Activated T-helper 17 cell treated with anti-CD3 and anti-CD28 coated beads, Interleukin-2, amount 50 U/mL, for 72 hours (primary cell): ENCODE data around the gene ADAMTS3. TPM values are rescaled to one million over a fixed set of nuclear protein-coding genes. Genes with fewer than 3 reads are reported as not detected.

Experiments used
- ATAC-seq: fragments of 150-1000 bp; cut with Tn5 transposase; replicated peaks from 2 replicates; pipeline ENCODE4 v1.10.0; 2021; ENCODE audit warnings: mild to moderate bottlenecking, moderate library complexity
- H3K27ac Mint-ChIP-seq: one replicate; pipeline ENCODE4 v1.8.0; 2022; ENCODE audit warnings: mixed read lengths
- H3K27me3 Mint-ChIP-seq: one replicate; pipeline ENCODE4 v1.8.0; 2022; ENCODE audit warnings: mixed read lengths
- H3K36me3 Mint-ChIP-seq: one replicate; pipeline ENCODE4 v1.8.0; 2022; ENCODE audit warnings: low read depth, mild to moderate bottlenecking, mixed read lengths
- H3K4me1 Mint-ChIP-seq: one replicate; pipeline ENCODE4 v1.8.0; 2022; ENCODE audit warnings: mixed read lengths
- H3K4me3 Mint-ChIP-seq: one replicate; pipeline ENCODE4 v1.8.0; 2022; ENCODE audit warnings: mild to moderate bottlenecking, mixed read lengths
- H3K9me3 Mint-ChIP-seq: one replicate; pipeline ENCODE4 v1.8.0; 2022; ENCODE audit warnings: mixed read lengths
- total RNA-seq, 2 donors: library from RNA; stranded (reverse); gene quantifications; one replicate each; pipeline ENCODE4 v1.2.3, GENCODE V29; 2022

ADAMTS3 gene
- total RNA-seq, 2 donors from 2014 or later = not detected

DNA sequence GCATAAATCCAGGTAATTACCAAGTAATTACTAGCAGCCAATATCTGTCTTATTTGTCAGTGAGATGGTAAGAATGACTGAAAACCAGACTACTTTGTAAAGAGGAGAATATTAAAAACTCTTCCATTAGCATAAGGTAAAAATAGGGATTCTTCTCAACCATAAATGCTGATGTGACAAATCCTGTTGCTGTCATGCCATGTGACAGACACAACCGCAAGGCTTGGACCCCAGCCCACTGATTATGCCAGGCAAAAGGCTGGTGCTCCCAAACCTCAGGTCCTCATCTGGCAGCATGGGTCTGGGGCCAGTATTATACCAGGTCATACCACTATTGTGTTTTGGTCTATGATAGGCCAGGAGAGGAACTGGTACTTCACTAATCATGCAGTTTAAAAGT, 181.1 kb downstream of the ADAMTS3 start:
- Mint-ChIP-seq H3K27me3 (no peaks in the 10 kb centered on the region), H3K36me3 (no peaks in the 10 kb centered on the region), H3K4me1 (no peaks in the 10 kb centered on the region), H3K4me3 (no peak overlapping the region), H3K27ac (no peak overlapping the region), H3K9me3 (no peaks in the 10 kb centered on the region)
- ATAC-seq = no peak

DNA sequence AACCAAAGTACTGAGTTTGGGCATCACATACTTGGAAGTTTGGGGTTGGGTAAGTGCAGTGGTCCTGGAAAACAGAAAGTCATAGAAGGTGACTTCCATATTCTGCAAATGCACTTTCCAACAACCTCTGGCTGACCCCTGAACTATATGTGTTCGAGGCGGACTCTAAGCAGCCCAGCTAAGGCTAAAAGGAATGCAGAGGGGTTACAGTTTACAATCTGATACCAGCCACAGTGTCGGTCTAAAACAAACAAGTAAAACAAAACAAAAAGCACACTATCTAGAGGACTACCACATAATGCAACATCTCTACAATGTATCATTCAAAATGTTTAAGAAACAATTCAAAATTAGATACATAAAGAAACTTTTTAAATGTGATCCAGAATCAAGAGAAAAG, 185.6 kb downstream of the ADAMTS3 start:
- ATAC-seq = no peak
- Mint-ChIP-seq H3K27me3 (no peaks in the 10 kb centered on the region), H3K36me3 (no peaks in the 10 kb centered on the region), H3K4me3 (no peak overlapping the region), H3K4me1 (no peaks in the 10 kb centered on the region), H3K27ac (no peak overlapping the region), H3K9me3 (no peaks in the 10 kb centered on the region)

- Mint-ChIP-seq H3K4me1 (no peaks in the 10 kb centered on the region), H3K36me3 (no peaks in the 10 kb centered on the region), H3K9me3 (no peaks in the 10 kb centered on the region), H3K27ac (no peak overlapping the region), H3K4me3 (no peak overlapping the region), H3K27me3 (no peaks in the 10 kb centered on the region)
- ATAC-seq = no peak
Observed at GRCh38 chr4:72378901-72379300, 190.1 kb downstream of the ADAMTS3 start.

DNA sequence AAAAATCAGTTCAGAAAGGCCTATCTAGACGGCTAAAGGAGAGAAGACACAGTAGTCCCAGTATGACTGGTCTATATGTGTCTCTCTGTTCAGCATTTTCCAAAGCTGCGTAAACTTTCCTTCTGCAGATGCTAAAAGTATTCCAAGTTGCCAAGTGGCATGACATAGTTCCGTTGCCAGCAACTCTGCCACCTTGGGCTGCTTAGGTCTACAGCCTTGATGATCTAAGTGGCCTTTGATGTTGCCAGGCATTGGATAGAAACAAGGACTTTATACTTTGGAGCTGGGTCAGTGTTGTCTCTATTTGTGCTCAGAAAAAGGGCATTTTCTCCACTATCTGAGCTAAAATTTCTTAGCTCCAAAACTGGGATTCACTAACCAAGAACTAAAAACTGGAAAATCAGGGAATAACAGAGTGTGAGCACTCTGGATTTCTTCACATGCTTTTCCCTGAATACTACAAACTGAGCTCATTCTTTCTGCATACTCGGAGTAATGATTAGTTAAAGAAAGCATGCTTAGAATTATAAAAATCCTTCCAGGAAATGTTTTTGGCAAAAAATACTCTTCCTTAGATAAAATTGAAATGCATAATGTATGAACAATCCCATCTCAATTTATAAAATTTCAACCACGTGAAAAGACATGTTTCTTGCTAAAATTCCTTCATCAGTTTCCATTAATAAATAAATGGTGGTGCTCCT, 191.4 kb downstream of the ADAMTS3 start:
- Mint-ChIP-seq H3K4me3 (no peak overlapping the region), H3K36me3 (no peaks in the 10 kb centered on the region), H3K4me1 (no peaks in the 10 kb centered on the region), H3K27me3 (no peaks in the 10 kb centered on the region), H3K27ac (no peak overlapping the region), H3K9me3 (no peaks in the 10 kb centered on the region)
- no peak for ATAC-seq

DNA sequence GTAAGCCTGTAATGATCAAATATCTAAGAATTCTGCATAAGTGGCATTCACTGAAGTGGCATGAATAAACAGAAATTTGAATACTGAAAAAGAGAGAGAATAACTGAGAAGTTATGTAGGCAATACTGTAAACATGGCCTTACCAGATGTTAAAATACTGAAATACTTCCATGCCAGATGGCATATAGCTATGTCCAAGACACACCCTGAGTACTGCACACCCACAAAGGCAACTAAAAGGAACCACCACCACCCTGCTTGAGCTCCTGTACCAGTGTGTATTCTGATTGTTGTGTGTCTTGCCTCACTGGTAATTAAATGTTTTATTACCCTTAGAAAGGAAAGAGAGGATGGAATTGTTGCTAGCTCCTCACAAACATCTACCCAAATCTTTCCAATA, 192.1 kb downstream of the ADAMTS3 start:
- no peaks in the 10 kb centered on the region for H3K36me3 Mint-ChIP-seq
- ATAC-seq = no peak
- H3K27ac Mint-ChIP-seq = no peak overlapping the region
- H3K27me3 Mint-ChIP-seq = no peaks in the 10 kb centered on the region
- H3K4me1 Mint-ChIP-seq = no peaks in the 10 kb centered on the region
- H3K4me3 Mint-ChIP-seq = no peak overlapping the region
- H3K9me3 Mint-ChIP-seq = no peaks in the 10 kb centered on the region

- Mint-ChIP-seq H3K4me3 (no peak overlapping the region), H3K4me1 (no peaks in the 10 kb centered on the region), H3K36me3 (no peaks in the 10 kb centered on the region), H3K27me3 (no peaks in the 10 kb centered on the region), H3K27ac (no peak overlapping the region), H3K9me3 (no peaks in the 10 kb centered on the region)
- no peak for ATAC-seq
Observed at GRCh38 chr4:72375073-72375736, 193.8 kb downstream of the ADAMTS3 start.

DNA sequence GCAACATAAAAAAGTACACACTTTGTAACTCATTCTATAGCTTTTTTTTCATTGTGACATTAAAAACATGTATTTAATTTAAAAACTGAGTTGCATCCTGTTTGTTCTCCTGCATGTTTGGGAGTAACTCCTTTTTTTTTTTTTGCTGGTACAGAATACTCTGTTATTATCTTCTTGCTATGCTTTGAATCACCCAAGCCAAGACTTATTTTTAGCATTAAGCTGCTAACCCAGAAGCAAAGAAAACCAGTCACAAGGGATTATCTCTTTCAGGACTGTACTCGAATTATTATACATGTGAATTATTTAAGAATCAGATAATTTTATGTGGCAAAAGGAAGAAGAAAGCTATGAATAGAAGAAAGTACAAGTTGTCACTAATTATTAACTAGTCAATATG, 194.9 kb downstream of the ADAMTS3 start:
- Mint-ChIP-seq H3K9me3 (no peaks in the 10 kb centered on the region), H3K4me1 (no peaks in the 10 kb centered on the region), H3K27me3 (no peaks in the 10 kb centered on the region), H3K4me3 (no peak overlapping the region), H3K36me3 (no peaks in the 10 kb centered on the region), H3K27ac (no peak overlapping the region)
- no peak for ATAC-seq

DNA sequence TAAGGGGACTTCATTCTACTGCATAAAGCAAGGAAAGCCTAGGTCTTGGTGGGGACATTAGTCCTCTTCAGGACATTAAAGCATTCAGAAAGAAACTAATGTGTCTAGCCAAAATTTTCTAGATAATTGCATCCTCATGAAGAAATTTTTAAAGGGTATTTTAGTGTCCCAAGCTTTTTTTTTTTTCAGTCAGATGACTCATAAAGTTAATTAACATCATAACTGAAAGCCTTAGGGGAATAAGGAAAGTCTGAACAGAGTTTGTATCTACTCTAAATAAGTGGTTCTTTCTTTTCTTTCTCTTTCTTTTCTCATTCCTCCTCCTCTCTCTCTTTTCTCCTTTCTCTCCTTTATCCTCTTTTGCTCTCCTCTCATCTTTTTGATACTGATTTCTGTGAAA, 202.4 kb downstream of the ADAMTS3 start:
- Mint-ChIP-seq H3K9me3 (no peaks in the 10 kb centered on the region), H3K27ac (no peak overlapping the region), H3K4me3 (no peak overlapping the region), H3K36me3 (no peaks in the 10 kb centered on the region), H3K27me3 (no peaks in the 10 kb centered on the region), H3K4me1 (no peaks in the 10 kb centered on the region)
- ATAC-seq = no peak

DNA sequence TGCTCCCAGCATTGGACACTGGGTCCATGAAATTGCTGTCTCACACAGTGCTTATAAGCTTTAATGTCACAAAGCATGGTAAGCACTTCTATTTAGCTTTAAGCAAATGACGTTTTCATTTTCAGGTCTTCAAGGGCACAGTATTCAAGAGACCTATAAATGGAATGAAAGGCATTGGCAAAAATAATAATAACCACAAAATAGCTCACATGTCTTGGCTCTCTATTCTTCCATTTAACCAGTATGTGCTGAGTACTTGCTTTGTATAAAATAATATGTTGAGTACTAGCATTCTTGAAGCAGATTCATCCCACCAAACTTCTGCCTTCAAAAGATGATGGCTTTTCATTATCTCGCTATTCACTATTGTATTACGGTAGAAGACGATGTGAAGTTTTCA, 203.0 kb downstream of the ADAMTS3 start:
- ATAC-seq = no peak
- Mint-ChIP-seq H3K9me3 (no peaks in the 10 kb centered on the region), H3K27ac (no peak overlapping the region), H3K4me3 (no peak overlapping the region), H3K36me3 (no peaks in the 10 kb centered on the region), H3K4me1 (no peaks in the 10 kb centered on the region), H3K27me3 (no peaks in the 10 kb centered on the region)

DNA sequence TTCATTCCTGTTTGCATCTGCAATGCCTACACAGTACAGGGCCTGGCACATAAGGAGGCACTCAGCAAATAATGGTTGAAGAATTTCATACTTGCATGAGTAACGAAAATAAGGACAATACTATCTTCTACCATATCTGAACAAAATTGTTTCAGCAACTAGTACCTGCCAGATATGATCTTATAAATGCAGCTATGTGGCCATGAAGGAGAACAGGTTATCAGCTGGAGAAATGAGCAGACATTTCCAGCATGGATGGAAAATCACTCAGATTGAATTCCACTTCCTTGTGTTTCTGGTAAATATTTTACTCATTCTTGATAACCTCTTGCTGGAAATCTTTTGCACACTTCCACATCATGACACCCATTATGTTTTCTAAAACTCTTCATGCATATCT, 204.0 kb downstream of the ADAMTS3 start:
- Mint-ChIP-seq H3K27ac (no peak overlapping the region), H3K9me3 (no peaks in the 10 kb centered on the region), H3K36me3 (no peaks in the 10 kb centered on the region), H3K27me3 (no peaks in the 10 kb centered on the region), H3K4me1 (no peaks in the 10 kb centered on the region), H3K4me3 (no peak overlapping the region)
- ATAC-seq = no peak

- Mint-ChIP-seq H3K36me3 (no peaks in the 10 kb centered on the region), H3K4me1 (no peaks in the 10 kb centered on the region), H3K9me3 (no peaks in the 10 kb centered on the region), H3K4me3 (no peak overlapping the region), H3K27ac (no peak overlapping the region), H3K27me3 (no peaks in the 10 kb centered on the region)
- no peak for ATAC-seq
Observed at GRCh38 chr4:72360075-72360474, 208.9 kb downstream of the ADAMTS3 start.

DNA sequence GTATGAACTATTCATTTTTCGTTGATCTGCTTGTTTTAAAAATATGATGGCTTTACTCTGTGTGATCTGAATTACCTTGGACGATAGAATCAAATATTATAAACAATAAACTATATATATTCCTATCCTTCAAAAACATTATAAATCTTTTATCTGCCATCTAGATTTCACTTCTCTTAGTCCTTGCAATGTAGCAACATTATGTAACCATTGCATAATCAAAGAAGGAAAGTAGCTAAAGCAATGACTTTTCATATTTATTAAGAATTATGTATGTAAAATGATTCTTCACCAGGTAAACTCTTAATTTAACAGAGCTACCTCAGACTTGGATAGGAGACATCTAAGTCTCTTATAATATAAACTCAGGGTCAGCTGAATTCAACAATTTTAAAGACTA, 210.5 kb downstream of the ADAMTS3 start:
- Mint-ChIP-seq H3K27me3 (no peaks in the 10 kb centered on the region), H3K36me3 (no peaks in the 10 kb centered on the region), H3K4me3 (no peak overlapping the region), H3K27ac (no peak overlapping the region), H3K4me1 (no peaks in the 10 kb centered on the region), H3K9me3 (no peaks in the 10 kb centered on the region)
- no peak for ATAC-seq

GRCh38 chr4:72357908-72358307, 211.1 kb downstream of the ADAMTS3 start:
- no peak overlapping the region for H3K4me3 Mint-ChIP-seq
- no peaks in the 10 kb centered on the region for H3K36me3 Mint-ChIP-seq
- no peak for ATAC-seq
- H3K4me1 Mint-ChIP-seq = no peaks in the 10 kb centered on the region
- H3K27me3 Mint-ChIP-seq = no peaks in the 10 kb centered on the region
- H3K27ac Mint-ChIP-seq = no peak overlapping the region
- H3K9me3 Mint-ChIP-seq = no peaks in the 10 kb centered on the region

DNA sequence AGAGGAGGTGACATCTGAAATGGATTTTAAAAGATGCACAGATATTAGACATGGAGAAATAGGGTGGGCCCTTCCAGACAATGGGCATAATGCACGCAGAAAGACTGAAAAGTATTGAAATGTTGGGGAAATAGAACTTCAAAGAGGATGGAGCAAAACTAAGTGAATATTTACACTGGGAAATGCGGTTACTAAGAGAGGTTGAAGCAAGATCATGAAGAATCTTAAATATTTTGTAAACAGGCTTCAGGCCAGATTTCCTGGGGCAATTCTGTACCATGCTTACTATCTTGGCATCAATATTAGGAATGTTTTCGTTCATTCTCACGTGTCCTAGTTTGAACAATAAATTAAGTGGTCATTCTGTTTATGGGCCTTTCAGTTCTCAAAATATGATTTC, 216.3 kb downstream of the ADAMTS3 start:
- no peaks in the 10 kb centered on the region for H3K4me1 Mint-ChIP-seq
- no peaks in the 10 kb centered on the region for H3K27me3 Mint-ChIP-seq
- no peak overlapping the region for H3K27ac Mint-ChIP-seq
- no peak for ATAC-seq
- H3K9me3 Mint-ChIP-seq = no peaks in the 10 kb centered on the region
- H3K4me3 Mint-ChIP-seq = no peak overlapping the region
- H3K36me3 Mint-ChIP-seq = no peaks in the 10 kb centered on the region

GRCh38 chr4:72351521-72351920, 217.5 kb downstream of the ADAMTS3 start:
- Mint-ChIP-seq H3K4me1 (no peaks in the 10 kb centered on the region), H3K9me3 (no peaks in the 10 kb centered on the region), H3K27ac (no peak overlapping the region), H3K36me3 (no peaks in the 10 kb centered on the region), H3K27me3 (no peaks in the 10 kb centered on the region), H3K4me3 (no peak overlapping the region)
- no peak for ATAC-seq
